Fibroblast of peridontal ligament (primary cell): ENCODE data around the gene TAF11L14.
"Not testable (repeated sequence)": the region's sequence is repeated elsewhere in the genome, so short reads cannot be mapped to it uniquely, and the experiment has no call there.

Source experiments
- DNase-seq: peaks from one replicate; pipeline ENCODE4 v3.0.0-alpha.2; 2010; ENCODE audit errors: extremely low read depth

Gene TAF11L14

GRCh38 chr5:17634160-17634559 lies at the start of gene TAF11L14:
TSS of gene TAF11L14 (plus strand) at chr5:17634460.
- no peak for DNase-seq

- DNase-seq = not testable (repeated sequence)
These were observed 48.6 kb upstream of the TAF11L14 start, which contains the start of gene TAF11L7 for GRCh38 chr5:17585658-17586057. TSS of gene TAF11L7 (minus strand) at chr5:17585758.

GRCh38 chr5:17590860-17591259 lies 43.4 kb upstream of the TAF11L14 start, which contains the start of gene TAF11L8:
TSS of gene TAF11L8 (minus strand) at chr5:17590960.
- DNase-seq = not testable (repeated sequence)

DNA sequence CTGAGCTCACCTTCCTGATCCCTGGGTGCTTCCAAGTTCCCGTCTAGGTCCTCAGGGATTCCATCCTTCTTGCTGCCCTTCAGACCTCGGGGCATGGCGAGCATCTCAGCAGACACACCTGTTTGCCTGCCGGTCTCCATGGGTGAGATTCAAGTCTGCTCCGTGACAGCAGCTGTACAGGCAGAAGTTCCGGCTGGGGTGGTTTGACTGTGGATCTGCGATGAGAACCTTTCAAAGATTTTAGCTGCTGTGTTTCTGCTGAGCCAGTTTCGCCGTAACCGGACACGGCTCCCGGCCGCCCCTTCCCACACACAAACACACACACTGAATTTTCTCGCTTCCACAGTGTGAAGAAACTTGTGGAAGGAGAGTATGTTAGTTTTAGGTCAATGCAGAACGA lies 40.0 kb upstream of the TAF11L14 start, which contains the start of gene TAF11L9:
Gene TAF11L9, minus strand, starts transcription at position 140 of the 400 bp plus-strand sequence.
- DNase-seq = not testable (repeated sequence)

DNA sequence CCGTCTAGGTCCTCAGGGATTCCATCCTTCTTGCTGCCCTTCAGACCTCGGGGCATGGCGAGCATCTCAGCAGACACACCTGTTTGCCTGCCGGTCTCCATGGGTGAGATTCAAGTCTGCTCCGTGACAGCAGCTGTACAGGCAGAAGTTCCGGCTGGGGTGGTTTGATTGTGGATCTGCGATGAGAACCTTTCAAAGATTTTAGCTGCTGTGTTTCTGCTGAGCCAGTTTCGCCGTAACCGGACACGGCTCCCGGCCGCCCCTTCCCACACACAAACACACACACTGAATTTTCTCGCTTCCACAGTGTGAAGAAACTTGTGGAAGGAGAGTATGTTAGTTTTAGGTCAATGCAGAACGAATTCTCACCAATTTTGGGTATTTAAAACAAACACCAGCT lies 36.5 kb upstream of the TAF11L14 start, which contains the start of gene TAF11L10:
Gene TAF11L10, minus strand, starts transcription at position 101 of the 400 bp plus-strand sequence.
- not testable (repeated sequence) for DNase-seq

DNA sequence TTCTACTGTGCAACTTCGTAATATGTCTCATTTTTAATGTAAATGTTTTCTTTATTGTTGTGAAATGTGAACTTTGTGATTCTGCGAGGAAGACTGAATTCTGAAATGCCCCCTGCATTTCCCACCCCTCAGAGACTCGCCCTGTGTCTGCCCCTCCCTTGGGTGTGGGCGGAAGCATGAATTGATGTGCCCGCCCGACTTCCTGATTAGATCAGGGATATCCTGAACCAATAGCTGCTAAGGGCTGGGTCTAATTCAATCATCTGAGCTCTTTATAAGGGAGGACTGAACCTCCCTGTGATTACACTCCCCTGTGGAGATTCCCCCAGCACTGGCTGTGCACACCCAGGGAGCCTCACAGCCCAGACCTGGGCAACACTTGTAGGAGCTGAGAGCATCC lies 30.4 kb upstream of the TAF11L14 start, which contains the start of gene TAF11L11:
Gene TAF11L11, plus strand, starts transcription at position 304 of the 400 bp plus-strand sequence.
- DNase-seq = not testable (repeated sequence)

GRCh38 chr5:17604951-17605350 lies 29.3 kb upstream of the TAF11L14 start:
- no peak for DNase-seq

DNA sequence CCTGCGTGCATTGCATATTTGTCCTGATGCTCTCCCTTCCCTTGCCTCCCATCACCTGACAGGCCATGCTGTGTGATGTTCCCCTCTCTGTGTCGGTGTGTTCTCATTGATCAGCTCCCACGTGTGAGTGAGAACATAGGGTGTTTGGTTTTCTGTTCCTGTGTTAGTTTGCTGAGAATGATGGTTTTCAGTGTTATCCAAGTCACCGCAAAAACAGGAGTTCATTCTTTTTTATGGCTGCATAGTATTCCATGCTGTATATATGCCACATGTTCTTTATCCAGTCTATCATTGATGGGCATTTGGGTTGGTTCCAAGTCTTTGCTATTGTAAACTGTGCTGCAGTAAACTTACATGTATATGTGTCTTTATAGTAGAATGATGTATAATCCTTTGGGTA lies 26.8 kb upstream of the TAF11L14 start:
- not testable (repeated sequence) for DNase-seq

- not testable (repeated sequence) for DNase-seq
These were observed 24.2 kb upstream of the TAF11L14 start, which contains the start of gene TAF11L12 for GRCh38 chr5:17610092-17610491. TSS of gene TAF11L12 (plus strand) at chr5:17610392.

DNA sequence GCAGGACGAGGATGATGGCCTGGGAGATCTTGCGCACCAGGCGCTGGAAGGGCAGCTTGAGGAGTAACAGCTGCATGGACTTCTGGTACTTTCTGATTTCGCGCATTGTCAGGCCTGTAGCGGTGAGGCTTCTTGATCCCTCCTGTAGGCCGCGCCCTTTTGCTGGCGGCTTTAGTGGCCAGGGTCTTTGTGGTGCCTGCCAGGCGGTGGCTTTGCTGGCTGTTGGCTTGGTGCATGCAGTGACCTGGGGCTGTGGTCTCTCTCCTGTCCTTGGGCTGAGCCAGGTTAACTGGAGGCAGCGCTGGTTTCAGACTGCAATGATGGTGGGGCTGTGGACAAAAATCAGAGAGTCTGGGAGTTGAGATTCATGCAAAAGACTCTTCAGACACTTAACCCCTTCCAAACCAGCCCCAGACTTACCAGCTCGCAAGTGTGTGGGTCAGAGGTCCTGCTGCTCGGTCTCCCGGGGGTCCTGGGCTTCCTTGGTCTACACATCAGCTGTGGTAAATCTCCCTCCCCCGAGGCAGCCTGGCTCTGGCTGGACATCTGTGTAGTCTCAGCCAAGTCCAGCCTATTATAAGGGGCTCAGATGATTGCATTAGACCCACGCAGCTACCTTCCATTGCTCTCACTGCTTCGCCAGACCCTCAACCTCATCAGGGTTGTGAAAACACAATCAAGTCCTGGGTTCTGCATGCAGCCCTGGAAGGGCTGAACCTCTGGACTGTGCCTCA lies 19.2 kb upstream of the TAF11L14 start:
- no peak for DNase-seq

DNA sequence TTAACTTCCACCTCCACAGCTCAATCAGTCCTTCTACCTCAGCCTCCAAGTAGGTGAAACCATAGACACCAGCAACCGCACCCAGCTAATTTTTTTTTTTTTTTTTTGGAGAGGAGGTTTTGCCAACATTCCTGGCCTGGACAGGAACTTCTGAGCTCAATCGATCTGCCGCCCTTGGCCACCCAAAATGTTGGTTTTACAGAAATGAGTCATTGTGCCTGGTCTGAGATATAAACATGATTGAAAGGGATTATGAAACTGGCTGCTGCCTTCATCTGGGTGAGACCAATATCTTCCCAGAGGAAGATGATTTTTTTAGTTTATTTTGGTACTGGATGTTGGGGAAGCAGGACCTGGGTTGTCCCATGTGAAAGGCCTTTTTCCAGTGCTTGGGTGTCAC lies 14.9 kb upstream of the TAF11L14 start:
- DNase-seq = no peak

DNA sequence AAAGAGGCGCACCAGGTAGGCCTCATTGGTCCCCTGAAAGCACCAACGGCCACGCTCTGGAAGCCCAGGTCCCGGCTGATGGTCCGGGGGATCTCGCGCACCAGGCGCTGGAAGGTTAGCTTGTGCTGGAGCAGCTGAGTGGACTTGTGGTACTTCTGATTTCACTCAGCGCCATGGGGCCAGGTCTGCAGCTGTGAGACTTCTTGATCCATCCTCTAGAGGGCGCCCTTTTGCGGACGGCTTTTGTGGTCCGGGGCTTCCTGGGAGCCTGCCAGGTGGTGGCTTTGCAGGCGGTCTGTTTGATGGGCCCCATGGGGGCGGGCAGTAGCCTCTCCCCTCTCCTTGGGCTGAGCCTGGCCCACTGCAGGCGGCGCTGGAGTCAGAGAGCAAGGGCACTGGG lies 13.6 kb upstream of the TAF11L14 start:
- DNase-seq = no peak

DNA sequence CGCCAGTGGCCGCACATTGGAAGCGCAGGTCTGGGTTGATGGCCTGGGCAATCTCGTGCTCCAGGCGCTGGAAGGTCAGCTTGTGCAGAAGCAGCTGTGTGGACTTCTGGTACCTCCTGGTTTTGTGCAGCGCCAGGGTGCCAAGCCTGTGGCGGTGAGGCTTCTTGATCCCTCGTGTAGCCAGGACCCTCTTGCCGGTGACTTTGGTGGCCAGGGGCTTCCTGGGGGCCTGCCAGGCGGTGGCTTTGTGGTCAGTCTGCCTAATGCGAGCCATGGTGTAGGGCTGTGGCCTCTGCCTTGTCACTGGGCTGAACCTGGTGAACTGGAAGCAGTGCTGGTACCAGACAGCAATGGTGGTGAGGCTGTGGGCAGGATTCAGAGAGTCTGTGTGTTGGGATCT lies 8.6 kb upstream of the TAF11L14 start:
- no peak for DNase-seq

DNA sequence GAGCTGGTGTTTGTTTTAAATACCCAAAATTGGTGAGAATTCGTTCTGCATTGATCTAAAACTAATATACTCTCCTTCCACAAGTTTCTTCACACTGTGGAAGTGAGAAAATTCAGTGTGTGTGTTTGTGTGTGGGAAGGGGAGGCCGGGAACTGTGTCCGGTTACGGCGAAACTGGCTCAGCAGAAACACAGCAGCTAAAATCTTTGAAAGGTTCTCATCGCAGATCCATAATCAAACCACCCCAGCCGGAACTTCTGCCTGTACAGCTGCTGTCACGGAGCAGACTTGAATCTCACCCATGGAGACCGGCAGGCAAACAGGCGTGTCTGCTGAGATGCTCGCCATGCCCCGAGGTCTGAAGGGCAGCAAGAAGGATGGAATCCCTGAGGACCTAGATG lies 2.5 kb upstream of the TAF11L14 start, which contains the start of gene TAF11L13:
Gene TAF11L13, plus strand, starts transcription at position 301 of the 400 bp plus-strand sequence.
- not testable (repeated sequence) for DNase-seq

DNA sequence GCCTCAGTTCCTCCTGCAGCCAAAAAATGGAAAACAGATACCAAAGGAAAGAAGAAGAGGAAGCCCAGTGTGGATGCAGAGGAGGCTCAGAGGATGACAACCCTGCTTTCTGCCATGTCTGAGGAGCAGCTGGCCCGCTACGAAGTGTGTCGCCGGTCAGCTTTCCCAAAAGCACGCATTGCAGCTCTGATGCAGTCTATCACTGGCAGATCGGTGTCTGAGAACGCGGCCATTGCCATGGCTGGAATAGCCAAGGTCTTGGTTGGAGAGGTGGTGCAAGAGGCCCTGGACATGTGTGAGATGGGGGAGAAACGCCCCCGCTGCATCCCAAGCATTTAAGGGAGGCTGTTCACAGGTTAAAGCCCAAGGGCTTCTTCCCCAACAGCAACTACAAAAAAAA lies 15.0 kb downstream of the TAF11L14 start:
- DNase-seq = not testable (repeated sequence)

DNA sequence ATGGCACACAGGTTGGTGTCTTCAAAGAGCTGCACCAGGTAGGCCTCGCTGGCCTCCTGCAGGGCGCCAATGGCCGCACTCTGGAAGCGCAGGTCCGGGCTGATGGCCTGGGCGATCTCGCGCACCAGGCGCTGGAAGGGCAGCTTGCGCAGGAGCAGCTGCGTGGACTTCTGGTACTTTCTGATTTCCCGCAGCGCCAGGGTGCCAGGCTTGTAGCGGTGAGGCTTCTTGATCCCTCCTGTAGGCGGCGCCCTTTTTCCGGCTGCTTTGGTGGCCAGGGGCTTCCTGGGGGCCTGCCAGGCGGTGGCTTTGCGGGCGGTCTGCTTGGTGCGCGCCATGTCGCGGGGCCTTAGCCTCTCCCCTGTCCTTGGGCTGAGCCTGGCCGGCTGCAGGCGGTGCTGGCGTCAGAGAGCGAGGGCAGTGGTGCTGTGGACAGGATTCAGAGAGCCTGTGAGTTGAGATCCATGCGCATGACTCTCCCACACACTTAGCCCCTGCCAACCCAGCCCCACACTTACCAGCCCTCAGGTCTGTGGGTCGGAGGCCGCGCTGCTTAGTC lies 21.0 kb downstream of the TAF11L14 start:
- DNase-seq = not testable (repeated sequence)

- no peak for DNase-seq
These were observed 21.7 kb downstream of the TAF11L14 start for GRCh38 chr5:17655921-17656320.

DNA sequence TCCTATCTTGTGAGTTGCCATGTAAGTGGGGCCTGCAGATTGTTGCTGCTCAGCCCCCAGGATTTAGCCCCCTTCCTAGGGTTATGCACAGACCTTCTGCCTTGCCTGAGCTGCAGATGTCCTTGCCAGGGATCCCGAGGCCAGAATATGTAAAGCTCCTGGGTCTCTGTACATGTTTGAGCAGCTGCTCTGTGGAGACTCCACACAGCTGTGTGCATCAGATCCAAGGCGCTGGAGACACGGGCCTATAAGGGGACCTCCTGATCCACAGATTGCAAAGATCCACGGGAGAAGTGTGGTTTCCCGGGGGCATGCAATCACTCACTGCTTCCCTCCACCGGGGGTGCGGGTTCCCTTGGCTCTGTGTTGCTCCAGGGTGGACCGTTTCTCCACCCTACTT lies 28.9 kb downstream of the TAF11L14 start:
- DNase-seq = no peak

- DNase-seq = no peak
These were observed 31.6 kb downstream of the TAF11L14 start for GRCh38 chr5:17665836-17666235.

DNA sequence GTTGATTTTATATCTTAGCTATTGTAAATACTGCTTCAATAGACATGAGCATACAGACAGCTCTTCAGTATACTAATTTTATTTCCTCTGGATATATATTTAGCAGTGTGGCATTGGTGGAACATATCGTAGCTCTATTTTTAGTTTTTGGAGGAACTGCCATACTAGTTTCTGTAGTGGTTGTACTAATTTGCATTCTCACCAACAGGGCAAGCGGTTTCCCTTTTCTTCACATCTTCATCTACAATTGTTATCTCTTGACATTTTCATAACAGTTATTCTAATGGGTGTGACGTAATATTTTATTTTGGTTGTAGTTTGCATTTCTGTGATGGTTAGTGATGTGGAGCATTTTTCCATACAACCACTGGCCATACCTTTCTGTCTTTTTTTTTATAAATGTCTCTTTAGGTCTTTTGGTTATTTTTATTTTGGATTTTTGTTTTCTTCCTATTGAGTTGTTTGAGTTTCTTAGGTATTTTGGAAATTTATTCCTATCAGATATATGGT lies 32.5 kb downstream of the TAF11L14 start:
- DNase-seq = no peak

DNA sequence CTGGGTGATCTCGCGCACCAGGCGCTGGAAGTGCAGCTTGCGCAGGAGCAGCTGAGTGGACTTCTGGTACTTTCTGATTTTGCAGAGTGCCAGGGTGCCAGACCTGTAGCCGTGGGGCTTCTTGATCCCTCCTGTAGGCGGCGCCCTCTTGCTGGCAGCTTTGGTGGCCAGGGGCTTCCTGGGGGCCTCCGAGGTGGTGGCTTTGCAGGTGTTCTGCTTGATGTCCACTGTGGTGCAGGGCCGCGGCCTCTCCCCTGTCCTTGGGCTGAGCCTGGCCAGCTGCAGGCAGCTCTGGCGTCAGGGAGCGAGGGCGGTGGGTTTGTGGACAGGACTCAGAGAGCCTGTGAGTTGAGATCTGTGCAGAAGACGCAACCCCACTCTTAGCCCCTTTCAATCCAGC lies 36.1 kb downstream of the TAF11L14 start:
- DNase-seq = no peak

DNA sequence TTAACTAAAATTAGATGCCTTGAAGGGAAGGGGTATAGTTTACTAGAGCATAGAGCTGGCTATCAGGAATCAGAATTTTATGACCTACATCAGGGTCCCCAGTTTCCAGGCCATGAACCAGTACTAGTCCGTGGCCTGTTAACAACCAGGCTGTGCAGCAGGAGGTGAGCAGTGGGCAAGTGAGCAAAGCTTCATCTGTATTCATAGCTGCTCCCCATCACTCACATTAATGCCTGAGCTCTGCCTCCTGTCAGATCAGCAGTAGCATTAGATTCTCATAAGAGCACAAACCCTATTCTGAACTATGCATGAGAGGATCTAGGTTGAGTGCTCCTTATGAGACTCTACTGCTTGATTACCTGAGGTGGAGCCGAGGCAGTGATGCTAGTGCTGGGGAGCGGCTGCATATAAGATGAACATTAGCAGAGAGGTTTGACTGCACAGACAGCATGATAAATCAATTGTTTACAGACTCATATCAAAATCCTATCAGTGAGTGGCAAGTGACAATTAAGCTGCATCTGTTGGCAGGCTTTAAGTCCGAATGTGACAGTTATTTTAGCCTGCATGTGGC lies 44.6 kb downstream of the TAF11L14 start:
- no peak for DNase-seq
